Measurements from ENCODE around the gene OR13C9. TPM values are rescaled to one million over a fixed set of nuclear protein-coding genes. Genes with fewer than 3 reads are reported as not detected.
"Not testable (repeated sequence)": the region's sequence is repeated elsewhere in the genome, so short reads cannot be mapped to it uniquely, and the experiment has no call there.

OR13C9 gene
- polyA plus RNA-seq, 1 experiment, result not detected

- ChIA-PET CTCF (no interaction called here), POLR2A (no interaction called here)
- Histone ChIP-seq H3K4me3 (ENCODE audit: low read depth, low read length) (no peak overlapping the region), H3K36me3 (ENCODE audit: control insufficient read depth, insufficient read depth, low read length) (no peaks in the 10 kb centered on the region), H3K27me3 (ENCODE audit: control insufficient read depth, insufficient read depth, low read length) (no peaks in the 10 kb centered on the region)
- no peak for DNase-seq (ENCODE audit: low read depth)
- TF ChIP-seq, protein P1, sequence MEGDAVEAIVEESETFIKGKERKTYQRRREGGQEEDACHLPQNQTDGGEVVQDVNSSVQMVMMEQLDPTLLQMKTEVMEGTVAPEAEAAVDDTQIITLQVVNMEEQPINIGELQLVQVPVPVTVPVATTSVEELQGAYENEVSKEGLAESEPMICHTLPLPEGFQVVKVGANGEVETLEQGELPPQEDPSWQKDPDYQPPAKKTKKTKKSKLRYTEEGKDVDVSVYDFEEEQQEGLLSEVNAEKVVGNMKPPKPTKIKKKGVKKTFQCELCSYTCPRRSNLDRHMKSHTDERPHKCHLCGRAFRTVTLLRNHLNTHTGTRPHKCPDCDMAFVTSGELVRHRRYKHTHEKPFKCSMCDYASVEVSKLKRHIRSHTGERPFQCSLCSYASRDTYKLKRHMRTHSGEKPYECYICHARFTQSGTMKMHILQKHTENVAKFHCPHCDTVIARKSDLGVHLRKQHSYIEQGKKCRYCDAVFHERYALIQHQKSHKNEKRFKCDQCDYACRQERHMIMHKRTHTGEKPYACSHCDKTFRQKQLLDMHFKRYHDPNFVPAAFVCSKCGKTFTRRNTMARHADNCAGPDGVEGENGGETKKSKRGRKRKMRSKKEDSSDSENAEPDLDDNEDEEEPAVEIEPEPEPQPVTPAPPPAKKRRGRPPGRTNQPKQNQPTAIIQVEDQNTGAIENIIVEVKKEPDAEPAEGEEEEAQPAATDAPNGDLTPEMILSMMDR (IDR thresholded peaks at IDR 0.05; ENCODE audit: insufficient read depth, low read depth, low read length), result no peak
Measured at GRCh38 chr9:104617418-104617817, 586 bp downstream of the OR13C9 start.

DNA sequence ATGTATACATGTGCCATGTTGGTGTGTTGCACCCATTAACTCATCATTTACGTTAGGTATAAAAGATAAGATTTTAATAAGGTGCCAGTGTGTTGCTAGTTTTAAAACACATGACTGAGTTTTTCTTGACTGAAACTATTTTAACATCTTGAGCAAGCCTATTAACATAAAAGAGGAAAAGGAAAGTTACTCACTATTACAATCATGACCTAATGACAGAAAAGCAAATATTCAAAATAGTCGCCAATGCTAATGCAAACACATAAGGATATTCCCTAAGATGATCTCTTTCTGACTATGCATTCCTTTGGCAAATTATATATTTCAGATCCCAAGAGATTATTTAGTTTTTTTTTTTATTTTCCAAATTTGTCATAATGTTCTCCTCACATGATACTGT lies 6.8 kb downstream of the OR13C9 start:
- Histone ChIP-seq H3K27me3 (ENCODE audit: control insufficient read depth, insufficient read depth, low read length) (no peaks in the 10 kb centered on the region), H3K36me3 (ENCODE audit: control insufficient read depth, insufficient read depth, low read length) (no peaks in the 10 kb centered on the region), H3K4me3 (ENCODE audit: low read depth, low read length) (no peak overlapping the region)
- TF ChIP-seq, protein P1 (IDR thresholded peaks at IDR 0.05; ENCODE audit: insufficient read depth, low read depth, low read length), result no peak
- CTCF ChIA-PET, result no interaction called here
- DNase-seq (ENCODE audit: low read depth), result no peak
- POLR2A ChIA-PET, result no interaction called here

GRCh38 chr9:104608336-104608735 lies 9.7 kb downstream of the OR13C9 start:
- TF ChIP-seq, protein P1 (IDR thresholded peaks at IDR 0.05; ENCODE audit: insufficient read depth, low read depth, low read length), result peak; percentile 18; the same call in 1 of the 2 replicates
- no peak overlapping the region for H3K4me3 ChIP-seq (ENCODE audit: low read depth, low read length)
- H3K27me3 ChIP-seq (ENCODE audit: control insufficient read depth, insufficient read depth, low read length), result no peaks in the 10 kb centered on the region
- H3K36me3 ChIP-seq (ENCODE audit: control insufficient read depth, insufficient read depth, low read length), result no peaks in the 10 kb centered on the region
- ChIA-PET POLR2A (no interaction called here), CTCF (no interaction called here)
- no peak for DNase-seq (ENCODE audit: low read depth)

GRCh38 chr9:104606152-104606551 lies 11.9 kb downstream of the OR13C9 start:
- CTCF ChIA-PET, result no interaction called here
- no peaks in the 10 kb centered on the region for H3K27me3 ChIP-seq (ENCODE audit: control insufficient read depth, insufficient read depth, low read length)
- POLR2A ChIA-PET, result no interaction called here
- no peaks in the 10 kb centered on the region for H3K36me3 ChIP-seq (ENCODE audit: control insufficient read depth, insufficient read depth, low read length)
- TF ChIP-seq, protein P1 (IDR thresholded peaks at IDR 0.05; ENCODE audit: insufficient read depth, low read depth, low read length), result no peak
- DNase-seq (ENCODE audit: low read depth), result no peak
- no peak overlapping the region for H3K4me3 ChIP-seq (ENCODE audit: low read depth, low read length)

- CTCF ChIA-PET; POLR2A ChIA-PET; H3K27me3 ChIP-seq (ENCODE audit: control insufficient read depth, insufficient read depth, low read length); H3K36me3 ChIP-seq (ENCODE audit: control insufficient read depth, insufficient read depth, low read length); DNase-seq (ENCODE audit: low read depth); H3K4me3 ChIP-seq (ENCODE audit: low read depth, low read length): not testable (repeated sequence)
Measured at GRCh38 chr9:104605527-104605926, 12.5 kb downstream of the OR13C9 start, which contains the start of gene OR13C2. Gene OR13C2, minus strand, starts transcription at chr9:104605627. Its CDS starts 0 bp downstream, at chr9:104605627.

GRCh38 chr9:104604801-104605200 lies 13.2 kb downstream of the OR13C9 start:
- ChIA-PET CTCF (no interaction called here), POLR2A (no interaction called here)
- TF ChIP-seq, protein P1 (IDR thresholded peaks at IDR 0.05; ENCODE audit: insufficient read depth, low read depth, low read length), result no peak
- Histone ChIP-seq H3K36me3 (ENCODE audit: control insufficient read depth, insufficient read depth, low read length) (no peaks in the 10 kb centered on the region), H3K27me3 (ENCODE audit: control insufficient read depth, insufficient read depth, low read length) (no peaks in the 10 kb centered on the region), H3K4me3 (ENCODE audit: low read depth, low read length) (no peak overlapping the region)
- DNase-seq (ENCODE audit: low read depth), result no peak

DNA sequence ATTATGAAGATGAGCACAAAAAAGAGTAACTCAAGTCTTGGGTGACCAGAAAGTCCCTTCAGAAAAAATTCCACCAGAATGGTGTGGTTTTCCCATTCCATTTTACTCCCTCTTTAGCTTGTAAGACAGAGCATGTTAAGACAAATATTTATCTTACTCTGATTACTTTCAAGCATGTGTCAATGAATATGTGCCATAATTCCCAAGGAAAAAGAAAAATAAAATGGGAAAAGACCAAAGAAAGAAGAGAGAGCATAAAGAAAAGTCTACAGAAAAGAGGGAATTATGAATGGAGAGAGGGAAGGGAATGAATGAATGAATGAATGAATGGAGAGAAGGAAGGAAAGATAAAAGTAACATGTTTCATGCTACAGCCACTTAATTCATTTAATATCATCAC lies 18.7 kb downstream of the OR13C9 start, which contains the start of gene OR13C5:
TSS of gene OR13C5 (minus strand) at position 101 of the 400 bp plus-strand sequence. CDS start at position 101, 0 bp downstream.
- H3K4me3 ChIP-seq (ENCODE audit: low read depth, low read length); CTCF ChIA-PET; DNase-seq (ENCODE audit: low read depth); POLR2A ChIA-PET; H3K36me3 ChIP-seq (ENCODE audit: control insufficient read depth, insufficient read depth, low read length); H3K27me3 ChIP-seq (ENCODE audit: control insufficient read depth, insufficient read depth, low read length): not testable (repeated sequence)

GRCh38 chr9:104598749-104599148 lies 19.3 kb downstream of the OR13C9 start:
- POLR2A ChIA-PET; H3K4me3 ChIP-seq (ENCODE audit: low read depth, low read length); DNase-seq (ENCODE audit: low read depth); H3K27me3 ChIP-seq (ENCODE audit: control insufficient read depth, insufficient read depth, low read length); CTCF ChIA-PET; H3K36me3 ChIP-seq (ENCODE audit: control insufficient read depth, insufficient read depth, low read length): not testable (repeated sequence)

Data from BJ (cell line).